ENCODE results near the gene GPR156.

The GPR156 gene

GRCh38 chr3:120244834-120245225 is 40.2 kb downstream of the GPR156 start:
- Histone ChIP-seq H3K79me2 (ENCODE audit: low read length) (no peaks in the 10 kb centered on the region), H4K20me1 (ENCODE audit: insufficient read depth, low read length) (no peaks in the 10 kb centered on the region), H3K4me1 (ENCODE audit: low read length) (no peaks in the 10 kb centered on the region), H3K9me2 (replicated peaks; ENCODE audit: insufficient read depth, low read length) (no peaks in the 10 kb centered on the region), H3K4me2 (ENCODE audit: low read depth, low read length) (no peak overlapping the region), H2AFZ (ENCODE audit: low read length) (no peak overlapping the region), H3K36me3 (replicated peaks; ENCODE audit: insufficient read depth, low read length) (no peaks in the 10 kb centered on the region), H3K27ac (ENCODE audit: low read length) (no peak overlapping the region), H3K4me3 (ENCODE audit: low read length) (no peak overlapping the region), H3F3A (ENCODE audit: insufficient read depth, low read length) (no peaks in the 10 kb centered on the region), H3K9ac (ENCODE audit: low read length) (no peak overlapping the region), H3K27me3 (replicated peaks; ENCODE audit: insufficient read depth, low read length) (no peaks in the 10 kb centered on the region), H3K9me3 (replicated peaks; ENCODE audit: insufficient read depth, low read length) (no peaks in the 10 kb centered on the region)
- no peak for DNase-seq
- TF ChIP-seq EZH2 (optimal IDR thresholded peaks at IDR 0.05; ENCODE audit: low read depth, low read length): no peak
- TF ChIP-seq, protein P1, sequence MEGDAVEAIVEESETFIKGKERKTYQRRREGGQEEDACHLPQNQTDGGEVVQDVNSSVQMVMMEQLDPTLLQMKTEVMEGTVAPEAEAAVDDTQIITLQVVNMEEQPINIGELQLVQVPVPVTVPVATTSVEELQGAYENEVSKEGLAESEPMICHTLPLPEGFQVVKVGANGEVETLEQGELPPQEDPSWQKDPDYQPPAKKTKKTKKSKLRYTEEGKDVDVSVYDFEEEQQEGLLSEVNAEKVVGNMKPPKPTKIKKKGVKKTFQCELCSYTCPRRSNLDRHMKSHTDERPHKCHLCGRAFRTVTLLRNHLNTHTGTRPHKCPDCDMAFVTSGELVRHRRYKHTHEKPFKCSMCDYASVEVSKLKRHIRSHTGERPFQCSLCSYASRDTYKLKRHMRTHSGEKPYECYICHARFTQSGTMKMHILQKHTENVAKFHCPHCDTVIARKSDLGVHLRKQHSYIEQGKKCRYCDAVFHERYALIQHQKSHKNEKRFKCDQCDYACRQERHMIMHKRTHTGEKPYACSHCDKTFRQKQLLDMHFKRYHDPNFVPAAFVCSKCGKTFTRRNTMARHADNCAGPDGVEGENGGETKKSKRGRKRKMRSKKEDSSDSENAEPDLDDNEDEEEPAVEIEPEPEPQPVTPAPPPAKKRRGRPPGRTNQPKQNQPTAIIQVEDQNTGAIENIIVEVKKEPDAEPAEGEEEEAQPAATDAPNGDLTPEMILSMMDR (IDR thresholded peaks at IDR 0.05; ENCODE audit: low read length): no peak
- no peak for TF ChIP-seq EZH2phosphoT487 (IDR thresholded peaks at IDR 0.05; ENCODE audit: low read length)

GRCh38 chr3:120239644-120240043 is 45.4 kb downstream of the GPR156 start:
- Histone ChIP-seq H3K9me2 (replicated peaks; ENCODE audit: insufficient read depth, low read length) (no peaks in the 10 kb centered on the region), H3K9me3 (replicated peaks; ENCODE audit: insufficient read depth, low read length) (no peaks in the 10 kb centered on the region), H3K27me3 (replicated peaks; ENCODE audit: insufficient read depth, low read length) (no peaks in the 10 kb centered on the region), H2AFZ (ENCODE audit: low read length) (no peak overlapping the region), H3K4me3 (ENCODE audit: low read length) (no peak overlapping the region), H3K4me1 (ENCODE audit: low read length) (no peaks in the 10 kb centered on the region), H3K9ac (ENCODE audit: low read length) (no peak overlapping the region), H3F3A (ENCODE audit: insufficient read depth, low read length) (no peaks in the 10 kb centered on the region), H3K27ac (ENCODE audit: low read length) (no peak overlapping the region), H3K79me2 (ENCODE audit: low read length) (no peaks in the 10 kb centered on the region), H4K20me1 (ENCODE audit: insufficient read depth, low read length) (no peaks in the 10 kb centered on the region), H3K4me2 (ENCODE audit: low read depth, low read length) (no peak overlapping the region), H3K36me3 (replicated peaks; ENCODE audit: insufficient read depth, low read length) (no peaks in the 10 kb centered on the region)
- no peak for DNase-seq
- TF ChIP-seq EZH2phosphoT487 (IDR thresholded peaks at IDR 0.05; ENCODE audit: low read length): no peak
- no peak for TF ChIP-seq EZH2 (optimal IDR thresholded peaks at IDR 0.05; ENCODE audit: low read depth, low read length)
- TF ChIP-seq, protein P1 (IDR thresholded peaks at IDR 0.05; ENCODE audit: low read length): no peak

DNA sequence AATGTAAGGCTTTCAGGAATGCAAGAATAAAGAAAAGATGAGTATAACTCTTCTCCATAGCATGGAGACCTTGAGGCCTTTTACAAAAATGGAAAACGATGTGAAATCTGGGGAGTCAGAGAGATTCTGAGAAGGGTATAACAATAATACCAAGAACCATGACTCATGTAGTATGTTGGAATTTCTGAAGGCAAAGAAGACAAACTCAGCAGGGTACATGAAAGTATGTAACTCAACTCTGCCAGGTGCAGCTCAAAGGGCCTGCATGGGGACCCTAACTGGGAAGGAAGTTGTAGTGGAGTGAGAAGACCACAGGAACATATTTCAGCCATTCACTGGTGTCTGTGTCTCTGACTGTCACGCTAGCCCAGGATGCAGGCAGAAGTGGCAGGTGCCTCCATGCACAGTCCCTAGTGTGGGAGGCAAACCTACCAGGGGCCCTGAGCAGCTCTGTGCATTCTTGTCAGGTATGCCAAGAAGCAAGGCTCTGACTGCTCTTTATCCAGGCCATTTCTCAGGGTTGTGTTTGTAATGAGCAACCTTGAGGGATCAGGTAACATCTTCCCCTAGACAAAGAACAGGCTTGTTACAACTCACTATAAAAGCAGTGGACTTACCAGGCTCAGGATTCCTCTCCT is 57.2 kb downstream of the GPR156 start:
- no peaks in the 10 kb centered on the region for H3K9me3 ChIP-seq (replicated peaks; ENCODE audit: insufficient read depth, low read length)
- no peak overlapping the region for H3K27ac ChIP-seq (ENCODE audit: low read length)
- no peaks in the 10 kb centered on the region for H3K36me3 ChIP-seq (replicated peaks; ENCODE audit: insufficient read depth, low read length)
- no peak overlapping the region for H3K4me2 ChIP-seq (ENCODE audit: low read depth, low read length)
- no peaks in the 10 kb centered on the region for H3K79me2 ChIP-seq (ENCODE audit: low read length)
- H3K27me3 ChIP-seq (replicated peaks; ENCODE audit: insufficient read depth, low read length): no peaks in the 10 kb centered on the region
- H3F3A ChIP-seq (ENCODE audit: insufficient read depth, low read length): no peaks in the 10 kb centered on the region
- no peak overlapping the region for H2AFZ ChIP-seq (ENCODE audit: low read length)
- no peaks in the 10 kb centered on the region for H3K4me1 ChIP-seq (ENCODE audit: low read length)
- DNase-seq: no peak
- no peak overlapping the region for H3K4me3 ChIP-seq (ENCODE audit: low read length)
- no peaks in the 10 kb centered on the region for H3K9me2 ChIP-seq (replicated peaks; ENCODE audit: insufficient read depth, low read length)
- no peaks in the 10 kb centered on the region for H4K20me1 ChIP-seq (ENCODE audit: insufficient read depth, low read length)
- TF ChIP-seq, protein P1 (IDR thresholded peaks at IDR 0.05; ENCODE audit: low read length): no peak
- TF ChIP-seq EZH2phosphoT487 (IDR thresholded peaks at IDR 0.05; ENCODE audit: low read length) (no peak), EZH2 (optimal IDR thresholded peaks at IDR 0.05; ENCODE audit: low read depth, low read length) (no peak)
- no peak overlapping the region for H3K9ac ChIP-seq (ENCODE audit: low read length)

Data from MM.1S (cell line).